Activated CD8-positive, alpha-beta memory T cell treated with anti-CD3 and anti-CD28 coated beads for 24 hours (primary cell): ENCODE data around the gene TBL1X.
"Not testable (repeated sequence)": the region's sequence is repeated elsewhere in the genome, so short reads cannot be mapped to it uniquely, and the experiment has no call there.

Experiments
- DNase-seq: peaks from one replicate; pipeline ENCODE4 v3.0.0-alpha.2; 2020

TBL1X gene

DNA sequence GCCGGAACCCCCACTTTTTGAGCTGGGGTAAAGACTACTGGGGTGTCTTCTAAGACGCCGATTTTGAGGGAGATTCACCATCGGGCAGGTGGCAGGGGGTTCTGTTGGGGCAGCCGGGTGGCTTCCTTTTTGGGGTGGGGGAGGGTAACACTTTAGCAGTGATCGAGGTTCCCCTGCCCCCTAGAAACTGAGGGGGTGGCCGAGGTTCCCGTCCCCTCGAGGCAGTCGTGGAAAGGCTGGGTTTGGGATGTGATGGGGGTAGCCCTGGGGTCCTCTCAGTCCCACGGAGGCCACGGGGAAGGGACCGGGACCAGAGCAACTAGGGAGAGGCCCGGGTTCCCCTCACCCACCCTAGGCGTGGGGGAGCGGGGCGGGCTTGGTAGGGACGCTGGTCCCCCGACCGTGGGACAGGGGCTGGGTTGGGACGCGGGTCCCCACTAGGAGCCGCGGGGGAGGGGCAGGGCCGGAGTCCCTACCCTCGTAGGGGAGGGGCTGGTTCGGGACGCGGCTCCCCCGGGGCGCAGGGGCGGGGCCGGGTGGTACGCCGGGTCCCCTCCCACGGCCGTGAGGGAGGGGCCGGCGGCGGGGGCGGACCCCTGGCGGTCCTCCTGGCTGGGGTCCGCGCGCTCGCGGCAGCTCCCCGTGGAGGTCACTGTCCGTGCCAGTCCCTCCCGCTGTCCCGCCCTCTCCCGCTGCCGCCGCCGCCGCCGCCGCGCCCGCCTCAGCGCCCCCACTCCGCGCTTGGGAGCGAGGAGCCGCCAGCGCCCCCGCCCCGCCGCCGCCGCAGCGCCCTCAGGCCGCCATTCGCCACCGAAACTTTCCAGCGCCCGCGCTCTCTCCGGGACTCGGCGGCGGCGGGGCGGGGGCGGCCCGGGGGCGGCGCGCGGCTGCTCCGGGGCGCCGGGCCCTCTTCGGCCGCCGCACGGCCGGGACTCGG is at the start of gene TBL1X:
TBL1X (plus strand) TSS at position 624 of the 937 bp plus-strand sequence. CDS start 188,529 bp downstream, outside the sequence.
- peak; percentile 78 for DNase-seq

DNA sequence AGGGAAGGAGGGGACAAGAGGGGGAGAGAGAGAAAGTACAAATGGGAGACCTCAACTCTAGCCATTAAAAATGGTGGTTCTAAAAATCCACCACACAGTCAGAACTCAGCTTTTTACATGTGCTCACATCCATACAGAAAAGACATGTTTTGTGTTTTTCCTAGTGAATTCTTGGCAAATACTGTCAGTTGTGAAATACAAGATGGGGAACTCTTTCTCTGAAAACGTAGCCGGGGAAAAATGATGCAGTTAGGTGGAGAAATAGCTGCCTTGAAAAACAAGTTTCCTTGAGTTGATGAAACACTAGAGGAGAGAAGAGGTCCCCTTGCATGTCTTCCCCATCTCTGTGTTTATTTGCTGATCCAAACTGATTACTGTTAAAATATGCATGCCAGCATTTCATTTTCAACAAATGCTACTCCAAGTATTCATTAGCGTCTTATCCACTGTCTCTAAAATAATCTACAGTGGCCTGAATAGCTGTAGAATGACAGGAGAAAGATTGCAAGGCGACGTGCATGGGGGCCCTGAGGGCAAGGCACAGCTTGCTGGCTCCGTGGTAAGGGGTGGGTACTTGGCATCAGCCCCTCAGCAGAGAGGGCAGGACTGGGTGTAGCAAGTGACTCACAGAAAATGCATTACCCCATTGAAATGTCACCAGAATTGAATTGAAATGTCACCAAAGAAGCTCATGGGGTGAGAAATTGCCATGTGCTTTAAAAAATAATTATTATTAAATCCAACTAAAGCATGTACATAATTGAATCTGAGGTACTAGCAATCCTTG is 48.1 kb upstream of the TBL1X start:
- no peak for DNase-seq

DNA sequence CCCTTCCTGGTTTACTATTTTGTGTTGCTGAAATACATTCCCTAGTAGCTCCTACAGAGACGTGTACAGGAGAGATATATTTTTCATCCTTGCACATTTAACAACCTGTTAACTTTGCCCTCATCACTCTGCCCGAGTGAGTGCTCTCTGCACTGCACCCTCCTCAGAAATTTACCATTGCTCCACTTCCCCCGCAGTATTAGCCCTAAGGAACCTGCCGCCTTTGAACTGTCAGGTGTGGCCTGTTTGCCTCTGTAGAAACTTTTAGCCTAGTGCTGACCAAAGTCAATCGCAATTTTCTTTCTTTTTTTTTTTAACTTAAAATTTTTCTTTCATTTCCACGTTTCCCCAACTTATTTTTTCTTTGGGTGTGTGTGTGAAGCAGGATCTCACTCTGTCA is 46.6 kb upstream of the TBL1X start:
- DNase-seq = no peak

DNA sequence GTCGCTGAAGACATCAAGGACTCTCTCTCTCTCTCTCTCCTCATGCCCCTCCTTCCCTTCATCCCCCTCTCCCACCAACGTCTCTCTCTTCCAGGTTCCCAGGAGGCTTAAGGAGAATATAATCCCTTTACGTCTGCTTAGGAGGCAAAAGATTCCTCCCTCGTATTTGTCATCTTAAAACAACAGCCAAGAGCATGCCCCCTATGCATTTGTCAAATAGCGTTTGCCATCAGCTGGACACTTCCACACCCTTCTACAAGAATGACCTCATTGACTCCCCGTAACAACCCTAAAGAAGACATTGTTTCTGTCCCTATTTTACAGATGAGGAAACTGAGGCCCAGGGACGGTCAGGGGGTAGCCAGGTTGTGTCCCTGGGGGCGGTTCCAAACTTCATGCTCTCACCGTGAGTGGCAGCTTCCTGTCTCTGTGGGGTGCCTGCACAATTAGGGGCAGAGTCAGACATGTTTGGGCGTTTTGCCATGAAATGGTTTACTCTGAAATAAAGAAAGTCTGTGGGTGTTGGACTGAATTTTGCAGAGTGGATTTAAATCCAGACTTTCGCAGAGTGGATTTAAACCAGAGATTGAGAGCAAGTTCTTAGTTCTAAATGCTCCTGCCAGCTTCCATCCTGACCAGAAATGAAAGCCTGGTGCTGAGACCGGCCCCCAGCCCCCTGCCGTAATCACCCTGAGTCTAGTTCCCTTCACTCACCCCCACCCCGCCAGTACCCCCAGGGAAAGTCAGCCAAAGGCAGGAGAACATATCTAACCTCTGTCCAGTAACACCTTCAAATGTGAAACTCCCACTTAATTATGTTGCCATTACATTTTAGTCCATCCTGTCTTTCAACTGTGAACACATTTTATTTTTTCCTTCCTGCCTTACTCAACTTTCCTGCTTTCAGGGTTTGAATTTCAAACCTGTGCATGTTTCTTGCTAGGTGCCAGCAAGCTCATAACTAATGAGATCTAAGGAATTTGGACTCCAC is 44.3 kb upstream of the TBL1X start:
- DNase-seq = no peak

DNA sequence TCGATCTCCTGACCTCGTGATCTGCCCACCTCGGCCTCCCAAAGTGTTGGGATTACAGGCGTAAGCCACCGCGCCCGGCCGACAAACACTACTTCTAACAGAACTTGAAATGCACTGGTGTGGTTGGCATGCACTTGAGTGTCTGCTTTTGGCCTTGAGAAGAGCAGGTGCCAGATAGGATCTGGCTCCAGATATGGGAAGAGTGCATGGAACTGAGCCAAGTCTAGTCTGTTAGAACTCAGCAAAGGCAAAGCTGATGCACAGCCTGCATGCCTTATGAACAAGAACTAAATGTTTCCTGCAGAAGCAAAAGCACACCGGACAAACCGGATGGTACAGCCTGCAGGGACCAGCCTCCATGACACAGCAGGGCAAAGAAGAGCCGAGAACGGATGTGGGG is 35.1 kb upstream of the TBL1X start:
- no peak for DNase-seq

DNA sequence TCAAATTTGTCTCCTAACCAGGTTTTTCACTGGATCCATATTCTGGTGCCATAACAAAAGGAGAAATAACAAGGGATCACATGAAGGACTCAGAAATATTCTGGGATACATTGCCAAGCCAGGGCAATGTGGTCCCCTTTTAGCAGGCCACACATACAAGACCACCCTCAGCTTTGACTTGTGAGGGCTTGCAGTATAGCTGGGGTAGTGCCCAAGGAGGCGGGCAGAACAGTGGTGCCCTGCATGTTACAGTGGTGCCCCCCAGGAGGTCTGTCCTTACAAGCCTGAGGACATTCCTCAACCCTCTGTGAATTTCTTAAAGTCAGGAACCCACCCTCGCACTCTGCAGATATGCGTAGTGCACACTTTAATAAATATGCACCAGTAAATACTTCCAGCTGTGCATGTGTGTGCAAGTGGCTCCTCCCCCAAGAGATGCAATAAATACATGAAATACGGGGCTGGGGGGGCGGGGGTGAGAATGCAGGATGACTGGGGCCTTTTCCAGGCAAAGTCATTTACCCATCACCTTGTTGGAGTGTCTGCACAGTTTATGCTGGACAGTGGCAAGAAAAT is 34.4 kb upstream of the TBL1X start:
- no peak for DNase-seq

DNA sequence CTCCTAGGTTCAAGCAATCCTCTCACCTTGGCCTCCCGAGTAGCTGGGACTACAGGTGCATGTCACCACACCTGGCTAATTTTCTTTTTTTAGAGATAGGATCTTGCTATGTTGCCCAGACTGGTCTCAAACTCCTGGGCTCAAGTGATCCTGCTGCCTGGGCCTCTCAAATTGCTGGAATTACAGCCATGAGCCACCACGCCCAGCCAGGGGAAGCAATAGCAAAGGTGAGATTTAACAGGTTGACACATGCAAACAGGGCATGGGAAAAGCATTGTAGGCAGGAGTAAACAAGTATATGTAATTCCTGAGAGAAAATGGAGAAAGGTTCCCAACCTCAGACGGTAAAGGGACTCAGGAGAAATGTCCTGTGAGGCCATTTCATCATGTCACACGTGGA is 33.6 kb upstream of the TBL1X start:
- DNase-seq = no peak

DNA sequence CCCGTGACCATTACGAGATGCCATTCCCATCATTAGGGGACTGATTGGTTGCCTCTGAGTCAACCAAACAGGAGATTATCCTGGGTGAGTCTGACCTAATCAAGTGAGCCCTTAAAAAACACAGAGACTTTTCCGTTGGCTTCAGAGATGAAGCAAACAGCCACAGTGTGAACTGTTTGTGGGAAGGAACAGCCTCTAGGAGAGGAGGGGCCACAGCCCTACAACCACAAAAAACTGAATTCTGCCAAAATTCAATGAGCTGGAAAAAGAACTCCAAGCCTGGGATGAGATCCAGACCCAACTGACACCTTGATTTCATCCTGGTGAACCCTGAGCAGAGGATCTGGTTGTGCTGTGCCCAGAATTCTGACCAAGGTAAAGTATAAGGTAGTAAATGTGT is 31.3 kb upstream of the TBL1X start:
- DNase-seq = no peak

DNA sequence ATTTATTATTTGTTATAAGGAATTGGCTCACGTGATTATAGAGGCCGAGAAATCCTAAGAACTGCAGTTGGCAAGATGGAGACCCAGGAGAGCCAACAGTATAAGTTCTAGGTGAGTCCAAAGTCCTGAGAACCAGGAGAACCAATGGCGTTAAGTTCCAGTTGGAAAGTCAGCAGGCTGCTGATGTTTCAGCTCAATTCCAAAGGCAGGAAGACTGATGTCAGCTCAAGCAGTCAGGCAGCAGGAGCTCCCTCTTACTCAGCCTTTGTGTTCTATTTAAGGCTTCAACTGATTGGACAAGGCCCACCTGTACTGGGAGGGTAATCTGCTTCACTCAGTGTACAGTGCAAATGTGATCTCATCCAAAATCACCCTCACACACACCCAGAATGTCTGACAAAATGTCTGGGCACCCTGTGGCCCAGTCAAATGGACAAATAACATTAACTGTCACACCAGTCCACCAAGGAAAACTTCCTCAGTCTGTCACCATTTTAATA is 30.8 kb upstream of the TBL1X start:
- DNase-seq = no peak

DNA sequence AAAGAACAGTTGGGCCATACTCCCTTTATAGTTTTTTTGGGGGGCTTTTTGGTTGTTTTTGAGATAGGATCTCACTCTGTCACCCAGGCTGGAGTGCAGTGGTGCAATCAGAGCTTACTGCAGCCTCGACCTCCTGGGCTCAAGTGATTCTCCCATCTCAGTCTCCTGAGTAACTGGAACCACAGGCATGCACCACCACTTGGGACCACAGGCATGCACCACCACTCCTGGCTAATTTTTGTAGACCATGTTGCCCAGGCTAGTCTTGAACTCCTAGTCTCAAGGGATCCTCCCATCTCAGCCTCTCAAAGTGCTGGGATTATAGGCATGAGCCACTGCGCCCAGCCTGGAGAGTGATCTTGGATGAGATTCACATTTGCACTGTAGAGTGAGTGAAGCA is 29.8 kb upstream of the TBL1X start:
- DNase-seq = not testable (repeated sequence)

DNA sequence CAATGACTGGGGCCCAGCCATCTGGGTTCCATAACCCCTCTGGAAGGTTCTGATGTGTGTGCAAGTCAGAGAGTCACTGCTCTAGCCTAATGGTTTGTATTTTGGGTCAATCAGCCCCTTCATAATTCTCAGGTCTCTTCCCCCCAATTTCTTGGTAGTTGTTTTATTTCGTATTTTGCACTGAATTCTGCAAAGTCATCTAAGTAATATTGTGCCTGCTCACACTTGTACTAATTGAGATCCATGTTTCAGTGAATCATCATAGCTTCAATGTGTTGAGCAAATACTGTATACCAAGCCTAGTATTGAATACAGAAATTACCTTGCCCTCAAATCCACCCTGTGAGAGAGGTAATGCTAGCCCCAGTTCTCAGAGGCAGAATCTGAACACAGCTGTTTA is 28.0 kb upstream of the TBL1X start:
- no peak for DNase-seq

DNA sequence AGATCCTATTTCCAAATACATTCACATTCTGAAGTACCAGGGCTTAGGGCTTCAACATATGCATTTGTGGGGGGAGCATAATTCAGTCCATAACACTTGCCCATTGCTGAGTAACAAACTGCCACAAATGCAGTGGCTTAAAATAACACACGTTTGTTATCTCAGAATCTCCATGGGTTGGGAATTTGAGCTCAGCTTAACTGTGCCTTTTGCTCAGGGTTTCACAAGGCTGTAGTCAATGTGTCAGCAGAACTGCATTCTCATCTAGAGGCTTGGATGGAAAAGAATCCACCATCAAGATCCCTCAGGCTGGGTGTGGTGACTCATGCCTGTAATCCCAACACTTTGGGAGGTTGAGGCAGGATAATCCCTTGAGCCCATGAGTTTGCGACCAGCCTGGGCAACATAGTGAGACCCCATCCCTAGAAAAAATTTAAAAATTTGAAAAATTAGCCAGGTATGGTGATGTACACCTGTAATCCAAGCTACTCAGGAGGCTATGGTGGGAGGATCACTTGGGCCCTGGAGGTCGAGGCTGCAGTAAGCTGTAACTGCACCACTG is 25.8 kb upstream of the TBL1X start:
- no peak for DNase-seq

DNA sequence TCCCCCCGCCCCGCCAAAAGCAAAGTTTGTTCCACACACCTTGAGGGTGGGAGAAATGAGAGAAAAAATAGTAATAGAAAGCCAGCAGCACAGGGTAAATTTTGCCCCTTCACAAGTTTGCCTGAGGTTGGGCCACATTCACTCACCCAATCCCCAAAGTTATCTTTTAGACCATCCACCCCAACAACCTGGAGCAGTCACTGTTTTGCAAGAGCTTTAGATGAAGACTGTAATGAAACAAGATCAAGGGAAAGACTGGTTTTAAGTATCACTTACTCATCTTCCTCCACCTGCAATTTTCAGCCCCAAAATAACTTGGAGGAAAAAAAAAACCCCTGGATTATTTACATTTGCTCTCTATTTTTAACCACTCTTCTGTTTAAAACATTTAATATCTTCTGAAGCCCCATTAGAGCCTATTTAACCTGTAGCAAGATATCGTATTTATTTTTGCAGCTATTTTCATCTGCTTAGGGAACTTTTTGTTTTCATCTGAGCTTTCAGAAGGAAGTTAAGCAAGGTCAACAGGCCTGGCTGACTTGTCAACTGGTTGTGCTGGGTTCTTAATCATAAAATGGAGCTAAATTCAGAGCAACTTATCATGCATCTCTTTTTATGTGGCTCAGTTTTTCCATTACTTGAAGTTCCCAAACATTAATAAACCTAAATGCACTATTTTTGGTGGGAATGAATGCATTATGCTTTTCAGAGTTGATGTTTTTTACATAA is 24.6 kb upstream of the TBL1X start:
- no peak for DNase-seq

DNA sequence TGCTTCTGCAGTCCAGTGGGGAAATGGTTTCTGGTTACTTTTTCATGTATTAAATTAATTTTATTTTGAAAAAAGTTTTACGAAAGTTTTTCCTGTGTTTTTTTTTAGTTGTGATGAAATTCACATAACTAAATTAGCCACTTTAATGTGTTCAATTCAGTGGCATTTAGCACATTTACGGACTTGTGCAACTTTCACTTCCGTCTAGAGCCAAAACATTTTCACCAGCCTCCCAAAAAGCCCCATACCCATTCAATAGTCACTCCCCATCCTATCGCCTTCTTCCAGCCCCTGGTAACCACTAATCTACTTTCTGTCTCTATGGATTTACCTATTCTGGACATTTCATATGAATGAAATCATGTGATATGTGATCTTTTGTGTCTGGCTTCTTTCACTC is 22.8 kb upstream of the TBL1X start:
- DNase-seq = no peak

DNA sequence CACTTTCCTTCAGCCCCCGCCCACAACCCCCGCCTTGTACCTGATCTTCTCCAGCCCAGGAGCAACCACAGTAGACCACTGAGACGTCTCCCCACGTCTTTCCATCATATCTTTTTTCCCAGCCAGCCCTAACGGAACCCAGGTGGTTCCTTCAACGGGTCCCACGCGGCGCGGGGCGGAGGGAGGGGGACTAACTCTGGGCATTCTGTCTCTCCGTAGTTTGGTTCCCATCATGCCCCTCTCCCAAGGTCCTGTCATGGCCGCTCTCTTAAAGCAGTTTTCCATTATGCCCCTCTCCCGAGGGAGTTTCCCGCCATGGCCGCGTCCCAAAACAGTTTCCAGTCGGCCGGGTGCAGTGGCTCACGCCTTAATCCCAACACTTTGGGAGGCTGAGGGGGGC is 21.5 kb upstream of the TBL1X start:
- DNase-seq = no peak

DNA sequence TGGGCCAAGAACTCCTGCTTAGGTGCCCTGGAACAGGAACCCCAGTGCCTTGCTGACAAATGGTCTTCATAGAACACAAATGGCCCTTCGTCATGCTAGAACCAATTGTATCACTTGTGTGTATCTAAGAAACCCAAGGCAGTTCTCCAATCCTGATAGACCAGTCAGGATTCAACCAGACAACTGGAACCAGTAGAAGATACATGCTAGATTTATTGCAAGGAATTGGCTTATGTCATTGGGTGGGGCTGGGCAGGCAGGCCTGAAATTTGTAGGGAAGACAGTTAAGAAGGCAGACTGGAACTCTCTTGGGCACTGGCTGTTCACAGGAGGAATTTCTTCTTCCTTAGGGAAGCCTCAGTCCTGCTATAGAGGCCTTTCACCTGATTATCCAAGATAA is 17.0 kb upstream of the TBL1X start:
- DNase-seq = no peak

DNA sequence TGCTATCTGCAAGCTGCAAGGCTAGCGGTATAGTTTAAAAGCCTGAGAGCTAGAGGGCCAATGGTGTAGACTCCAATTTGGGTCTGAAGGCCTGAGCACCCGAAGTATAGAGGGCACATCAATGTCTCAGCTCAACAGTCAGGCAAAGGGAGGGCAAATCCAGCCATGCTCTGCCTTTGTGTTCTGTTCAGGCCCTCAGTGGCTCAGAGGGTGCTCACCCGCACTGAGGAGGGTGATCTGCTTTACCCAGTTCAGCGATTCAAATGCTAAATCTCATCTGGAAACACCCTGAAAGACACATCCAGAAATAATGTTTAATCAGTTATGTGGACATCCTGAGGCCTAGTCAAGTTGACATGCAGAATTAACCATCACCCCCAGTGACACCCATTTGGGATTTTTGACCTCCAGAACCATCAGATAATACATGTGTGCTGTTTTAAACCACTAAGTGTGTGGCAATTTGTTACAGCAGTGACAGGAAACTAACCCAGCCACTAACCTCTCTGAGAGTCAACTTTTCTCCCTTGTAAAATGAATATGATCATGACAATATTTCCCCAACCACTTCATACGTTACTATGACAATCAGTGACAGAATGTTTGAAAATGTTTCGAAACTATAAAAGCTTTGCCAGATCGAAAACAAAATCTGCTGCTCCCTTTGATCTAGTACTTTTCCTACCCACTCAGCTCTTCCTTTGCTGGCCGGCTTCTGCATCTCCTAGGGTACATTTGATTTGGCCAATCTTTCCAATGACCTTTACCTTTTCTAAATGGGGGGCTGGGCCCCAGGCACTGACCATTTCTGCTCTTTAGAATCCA is 8.4 kb upstream of the TBL1X start:
- peak; percentile 63 for DNase-seq

DNA sequence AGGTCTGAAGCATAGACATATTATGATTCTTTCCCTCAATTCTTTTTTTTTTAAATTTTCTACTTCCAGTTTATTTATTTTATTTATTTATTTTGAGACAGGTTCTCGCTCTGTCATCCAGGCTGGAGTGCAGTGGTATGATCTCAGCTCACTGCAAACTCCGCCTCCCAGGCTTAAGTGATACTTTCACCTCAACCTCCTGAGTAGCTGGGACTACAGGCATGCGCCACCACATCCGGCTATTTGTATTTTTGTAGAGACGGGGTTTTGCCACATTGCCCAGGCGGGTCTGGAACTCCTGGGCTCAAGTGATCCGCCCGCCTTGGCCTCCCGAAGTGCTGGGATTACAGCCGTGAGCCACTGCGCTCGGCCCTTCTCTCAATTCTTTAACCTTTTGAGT is 6.8 kb upstream of the TBL1X start:
- not testable (repeated sequence) for DNase-seq

DNA sequence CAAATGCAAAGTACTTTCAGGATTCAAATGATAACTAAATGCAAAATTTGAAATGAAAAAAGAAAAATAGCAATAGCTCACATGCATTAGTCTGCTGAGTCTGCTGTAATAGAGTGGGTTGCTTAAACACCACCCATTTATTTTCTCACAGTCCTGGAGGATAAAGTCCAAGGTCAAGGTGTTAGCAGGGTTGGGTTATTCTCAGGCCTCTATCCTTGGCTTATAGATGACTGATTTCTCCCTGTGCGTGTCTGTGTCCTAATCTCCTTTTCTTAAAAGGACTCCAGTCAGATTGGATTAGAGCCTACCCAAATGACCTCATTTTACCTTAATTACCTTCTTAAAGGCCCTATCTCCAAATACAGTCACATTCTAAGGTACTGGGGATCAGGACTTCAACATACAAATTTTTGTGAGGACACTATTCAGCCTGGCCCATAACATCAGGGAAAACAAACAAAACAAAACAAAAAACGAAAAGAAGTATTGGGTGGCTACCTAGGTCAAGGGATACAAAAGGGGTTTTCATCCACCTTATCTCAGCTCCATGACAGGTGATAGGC is 6.3 kb upstream of the TBL1X start:
- DNase-seq = no peak

DNA sequence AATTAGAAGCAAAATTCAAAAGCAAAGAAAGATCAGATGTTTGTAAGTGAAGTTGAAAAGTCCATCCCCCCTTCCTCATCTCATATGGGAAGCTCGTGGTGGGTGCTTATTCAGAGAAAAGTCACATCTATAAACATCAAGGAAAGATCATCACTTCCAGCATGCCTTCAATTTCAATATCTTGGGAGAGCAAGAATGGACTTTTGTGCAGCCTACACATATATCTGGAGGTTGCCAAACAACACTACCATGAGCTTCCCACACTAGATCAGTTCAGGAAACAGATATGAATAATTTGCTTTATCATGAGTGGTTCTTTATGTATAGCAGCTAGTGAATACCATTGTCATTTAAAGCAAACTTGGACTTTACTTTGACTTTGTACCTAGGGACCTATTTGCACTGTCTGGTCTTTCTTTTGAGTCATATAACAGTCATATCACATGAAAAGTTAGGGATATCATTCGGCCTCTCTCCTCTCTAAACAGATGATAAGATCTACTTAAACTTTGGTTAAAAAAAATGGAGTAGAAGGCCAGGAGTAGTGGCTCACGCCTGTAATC is 5.6 kb upstream of the TBL1X start:
- DNase-seq = no peak
